ENCODE measurements around the gene TANC1.

- TF ChIP-seq CTCF (IDR thresholded peaks at IDR 0.05) = no peak
- no peak for TF ChIP-seq POLR2A (IDR thresholded peaks at IDR 0.05)
Measured at GRCh38 chr2:159052157-159052601, 83.7 kb downstream of the TANC1 start.

Measured in testis (tissue), 2 donors.